ENCODE data around the gene KRTAP5-2. TPM values are rescaled to one million over a fixed set of nuclear protein-coding genes. Genes with fewer than 3 reads are reported as not detected.

Gene KRTAP5-2
- total and polyA plus RNA-seq, 2 of the 4 experiments (the other 2 are of a cell fraction) = not detected

DNA sequence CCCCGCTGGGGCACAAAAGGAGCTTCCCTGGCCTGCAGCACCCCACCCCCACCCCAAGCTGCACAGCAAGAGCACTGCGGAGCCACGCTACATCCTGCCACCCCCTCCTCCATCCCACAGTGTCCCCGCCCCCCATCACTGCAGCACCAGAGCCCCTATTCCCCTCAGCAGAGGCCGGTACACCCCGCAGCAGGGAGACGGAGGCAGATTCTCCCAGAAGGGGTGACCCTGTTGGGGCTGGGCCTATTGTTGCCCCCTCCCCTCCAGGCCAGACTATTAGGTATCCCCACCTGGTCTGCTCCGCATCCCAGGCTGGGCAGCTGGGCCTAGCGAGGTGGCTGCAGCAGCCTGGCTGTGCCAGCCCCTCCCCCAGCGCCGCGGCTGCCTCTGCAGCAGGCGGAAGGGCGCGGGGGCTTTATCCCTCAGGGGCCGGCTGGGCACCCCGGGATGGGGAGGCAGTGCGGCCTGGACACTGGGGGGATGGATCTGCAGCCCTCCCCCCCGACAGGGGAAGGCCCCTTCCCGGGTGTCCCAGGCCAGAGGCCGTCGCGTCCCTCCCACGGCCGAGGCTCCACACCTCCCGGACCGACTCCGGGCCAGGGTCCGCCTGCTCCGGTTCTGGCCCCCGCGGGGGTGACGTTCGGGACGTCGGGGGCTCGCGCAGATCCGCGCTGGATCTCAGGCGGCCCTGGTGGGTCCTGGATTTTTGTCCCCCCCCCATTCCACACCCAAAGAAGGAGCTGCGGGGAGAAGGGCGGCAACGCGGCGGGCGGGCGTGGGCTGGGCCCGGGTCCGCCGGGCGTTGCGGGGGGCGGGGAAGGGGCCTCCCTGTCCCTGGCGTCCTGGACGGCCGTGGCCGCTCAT lies 27.0 kb downstream of the KRTAP5-2 start:
- no peaks in the 10 kb centered on the region for H3K9me3 ChIP-seq (ENCODE audit: control insufficient read depth, insufficient read depth, low read length)
- no TSS peak for BruUV-seq (replicated peaks)
- H2BK20ac ChIP-seq (ENCODE audit: low read depth, low read length) = no peak overlapping the region
- H3K27me3 ChIP-seq (ENCODE audit: control insufficient read depth, insufficient read depth, low read length) = peaks cover 21% of the 10 kb centered on the region
- TF ChIP-seq NFE2L2 (IDR thresholded peaks at IDR 0.05; ENCODE audit: low read depth, low read length) (no peak), FOS (IDR thresholded peaks at IDR 0.05; ENCODE audit: low read depth, low read length) (no peak), MAFK (IDR thresholded peaks at IDR 0.05; ENCODE audit: low read depth, low read length) (no peak), MAZ (IDR thresholded peaks at IDR 0.05; ENCODE audit: borderline replicate concordance, low read depth, low read length) (peak; percentile 5; the same call in 1 of the 2 replicates), MXI1 (IDR thresholded peaks at IDR 0.05; ENCODE audit: borderline replicate concordance, low read depth, low read length) (no peak), CHD1 (IDR thresholded peaks at IDR 0.05; ENCODE audit: low read depth, low read length) (no peak)
- TF ChIP-seq, protein P1, sequence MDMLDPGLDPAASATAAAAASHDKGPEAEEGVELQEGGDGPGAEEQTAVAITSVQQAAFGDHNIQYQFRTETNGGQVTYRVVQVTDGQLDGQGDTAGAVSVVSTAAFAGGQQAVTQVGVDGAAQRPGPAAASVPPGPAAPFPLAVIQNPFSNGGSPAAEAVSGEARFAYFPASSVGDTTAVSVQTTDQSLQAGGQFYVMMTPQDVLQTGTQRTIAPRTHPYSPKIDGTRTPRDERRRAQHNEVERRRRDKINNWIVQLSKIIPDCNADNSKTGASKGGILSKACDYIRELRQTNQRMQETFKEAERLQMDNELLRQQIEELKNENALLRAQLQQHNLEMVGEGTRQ (IDR thresholded peaks at IDR 0.05; ENCODE audit: low read depth, low read length) = no peak
- CTCF ChIA-PET = interaction anchor here (4.4 kb wide), 1 partner anchor 25 kb away, joined by 30 read pairs; no protein-coding TSS in a partner anchor
- H2BK120ac ChIP-seq (ENCODE audit: low read depth, low read length) = no peak overlapping the region
- H3K4me2 ChIP-seq (ENCODE audit: low read depth, low read length) = peak overlapping the region; percentile 93
- H4K8ac ChIP-seq (ENCODE audit: low read depth in 2 of 2, low read length in 2 of 2) = no peak overlapping the region
- peaks cover 11 to 26% of the 10 kb centered on the region in 2 experiments; a peak in 2 of 4 replicates for H3K79me1 ChIP-seq (ENCODE audit: low read depth in 1 of 2, low read length in 2 of 2)
- no peak overlapping the region for H4K5ac ChIP-seq (ENCODE audit: low read depth, low read length)
- H3K9ac ChIP-seq (ENCODE audit: low read depth, low read length) = peak overlapping the region; percentile 57
- POLR2A ChIA-PET (ENCODE audit: unreplicated experiment) = no interaction called here
- peak overlapping the region; percentile 47; the same call in 1 of the 2 replicates for H4K91ac ChIP-seq (ENCODE audit: insufficient read depth, low read depth, low read length)
- in situ Hi-C loops (cut with MboI; ENCODE audit: low sequenced_read_pairs) = no loop called here
- H2BK5ac ChIP-seq (ENCODE audit: low read depth, low read length, poor library complexity, severe bottlenecking) = no peak overlapping the region
- H3K56ac ChIP-seq (ENCODE audit: extremely low read depth, insufficient read depth, low read length) = no peak overlapping the region
- H2AK9ac ChIP-seq (replicated peaks; ENCODE audit: low read depth, low read length, poor library complexity) = peak overlapping the region; percentile 94
- peak overlapping the region; percentile 39; the same call in 1 of the 2 replicates for H2AK5ac ChIP-seq (ENCODE audit: low read depth, low read length)
- H3K4me3 ChIP-seq (ENCODE audit: insufficient read depth, low read depth, low read length) = peak overlapping the region; percentile 58
- no peak overlapping the region for H3K18ac ChIP-seq (ENCODE audit: low read depth, low read length)
- 3% methylated on average over 10 of the region's 58 CpGs; no CpG with 5 or more reads in 1 of the 2 experiments for WGBS, 2 experiments (ENCODE audit: extremely low coverage in 2 of 2, insufficient read length in 1 of 2)
- H3K23ac ChIP-seq (ENCODE audit: low read depth, low read length) = no peak overlapping the region; the same call in 1 of the 2 replicates
- peaks cover 60% of the 10 kb centered on the region for H4K20me1 ChIP-seq (ENCODE audit: insufficient read depth, low read length)
- H3K9me1 ChIP-seq (ENCODE audit: insufficient read depth, low read length) = no peaks in the 10 kb centered on the region
- H3K36me3 ChIP-seq (ENCODE audit: control insufficient read depth, insufficient read depth, low read length) = no peaks in the 10 kb centered on the region
- peak; percentile 7 for ATAC-seq (ENCODE audit: low read depth)
- DNase-seq = no peak
- intact Hi-C loops (cut with micrococcal nuclease) = no loop called here
- H2AFZ ChIP-seq (replicated peaks; ENCODE audit: low read length, poor library complexity) = peak overlapping the region; percentile 85
- dilution Hi-C loops (cut with HindIII; ENCODE audit: low sequenced_read_pairs, unreplicated experiment) = no loop called here
- H3K4ac ChIP-seq (ENCODE audit: low read depth, low read length) = peak overlapping the region; percentile 65; the same call in 1 of the 2 replicates
- H2BK15ac ChIP-seq (ENCODE audit: low read depth, low read length) = no peak overlapping the region
- peaks cover 3% of the 10 kb centered on the region for H3K4me1 ChIP-seq (ENCODE audit: control insufficient read depth, insufficient read depth, low read length)
- H3K14ac ChIP-seq (replicated peaks; ENCODE audit: low read depth, low read length) = peak overlapping the region; percentile 59
- peak overlapping the region; percentile 15; the same call in 1 of the 2 replicates for H3K27ac ChIP-seq (ENCODE audit: insufficient read depth, low read length)
